ENCODE measurements around the gene MCOLN2. TPM values are rescaled to one million over a fixed set of nuclear protein-coding genes. Genes with fewer than 3 reads are reported as not detected.
A peak's percentile ranks its signal among the peaks of the same experiment; 100 is the strongest.
"Not testable (repeated sequence)": the region's sequence is repeated elsewhere in the genome, so short reads cannot be mapped to it uniquely, and the experiment has no call there.

Gene MCOLN2
- total and polyA plus RNA-seq, 2 experiments from 2014 or later = 0.31 TPM; not detected in 1

GRCh38 chr1:85024736-85025135 lies 27.8 kb upstream of the MCOLN2 start:
- H3K4me1 ChIP-seq (ENCODE audit: insufficient read depth) = no peaks in the 10 kb centered on the region
- no peak overlapping the region for H3K9ac ChIP-seq
- no peaks in the 10 kb centered on the region for H3K27me3 ChIP-seq (replicated peaks; ENCODE audit: insufficient read depth)
- H3F3A ChIP-seq (ENCODE audit: insufficient read depth) = no peaks in the 10 kb centered on the region
- no peaks in the 10 kb centered on the region for H3K79me2 ChIP-seq (ENCODE audit: insufficient read depth)
- no peak overlapping the region for H3K4me3 ChIP-seq
- no peaks in the 10 kb centered on the region for H3K36me3 ChIP-seq (ENCODE audit: low read depth)
- in situ Hi-C loops (cut with MboI) = no loop called here
- H2AFZ ChIP-seq = no peak overlapping the region
- WGBS, 2 experiments (ENCODE audit: low coverage in 1 of 2, low lambda C conversion rate in 2 of 2, missing lambda C conversion rate in 2 of 2) = 83 to 89% methylated on average over 3 of the region's 3 CpGs
- H3K9me2 ChIP-seq (ENCODE audit: insufficient read depth) = no peaks in the 10 kb centered on the region
- H4K20me1 ChIP-seq (ENCODE audit: insufficient read depth) = no peaks in the 10 kb centered on the region
- H3K27ac ChIP-seq = no peak overlapping the region
- DNase-seq = no peak
- TF ChIP-seq EZH2 (IDR thresholded peaks at IDR 0.05; ENCODE audit: insufficient read depth, poor library complexity, severe bottlenecking) (no peak), EZH2phosphoT487 (IDR thresholded peaks at IDR 0.05; ENCODE audit: insufficient read depth, low read depth) (no peak)
- H3K4me2 ChIP-seq (ENCODE audit: unreplicated experiment) = no peak overlapping the region
- H3K9me3 ChIP-seq (ENCODE audit: low read depth) = no peaks in the 10 kb centered on the region

GRCh38 chr1:85022700-85023099 lies 25.8 kb upstream of the MCOLN2 start:
- H3K9me2 ChIP-seq (ENCODE audit: insufficient read depth) = no peaks in the 10 kb centered on the region
- no peaks in the 10 kb centered on the region for H4K20me1 ChIP-seq (ENCODE audit: insufficient read depth)
- no peak overlapping the region for H3K4me2 ChIP-seq (ENCODE audit: unreplicated experiment)
- no peak for DNase-seq
- TF ChIP-seq EZH2 (IDR thresholded peaks at IDR 0.05; ENCODE audit: insufficient read depth, poor library complexity, severe bottlenecking) = no peak
- TF ChIP-seq EZH2phosphoT487 (IDR thresholded peaks at IDR 0.05; ENCODE audit: insufficient read depth, low read depth) = no peak
- H3K4me1 ChIP-seq (ENCODE audit: insufficient read depth) = no peaks in the 10 kb centered on the region
- H3K36me3 ChIP-seq (ENCODE audit: low read depth) = no peaks in the 10 kb centered on the region
- no peaks in the 10 kb centered on the region for H3K79me2 ChIP-seq (ENCODE audit: insufficient read depth)
- no peak overlapping the region for H2AFZ ChIP-seq
- no peak overlapping the region for H3K4me3 ChIP-seq
- no peak overlapping the region for H3K27ac ChIP-seq
- no peaks in the 10 kb centered on the region for H3K27me3 ChIP-seq (replicated peaks; ENCODE audit: insufficient read depth)
- H3K9ac ChIP-seq = no peak overlapping the region
- in situ Hi-C loops (cut with MboI) = no loop called here
- no peaks in the 10 kb centered on the region for H3F3A ChIP-seq (ENCODE audit: insufficient read depth)
- H3K9me3 ChIP-seq (ENCODE audit: low read depth) = no peaks in the 10 kb centered on the region

- Histone ChIP-seq H3F3A (ENCODE audit: insufficient read depth) (no peaks in the 10 kb centered on the region), H3K27ac (no peak overlapping the region), H3K4me1 (ENCODE audit: insufficient read depth) (no peaks in the 10 kb centered on the region), H3K4me2 (ENCODE audit: unreplicated experiment) (no peak overlapping the region), H3K9ac (no peak overlapping the region), H2AFZ (peak overlapping the region; percentile 12; the same call in 1 of the 2 replicates), H4K20me1 (ENCODE audit: insufficient read depth) (no peaks in the 10 kb centered on the region), H3K9me3 (ENCODE audit: low read depth) (no peaks in the 10 kb centered on the region), H3K79me2 (ENCODE audit: insufficient read depth) (no peaks in the 10 kb centered on the region), H3K9me2 (ENCODE audit: insufficient read depth) (no peaks in the 10 kb centered on the region), H3K4me3 (no peak overlapping the region), H3K27me3 (replicated peaks; ENCODE audit: insufficient read depth) (no peaks in the 10 kb centered on the region), H3K36me3 (ENCODE audit: low read depth) (no peaks in the 10 kb centered on the region)
- no peak for TF ChIP-seq EZH2phosphoT487 (IDR thresholded peaks at IDR 0.05; ENCODE audit: insufficient read depth, low read depth)
- 5 to 6% methylated on average over 4 of the region's 4 CpGs for WGBS, 2 experiments (ENCODE audit: low coverage in 1 of 2, low lambda C conversion rate in 2 of 2, missing lambda C conversion rate in 2 of 2)
- peak; percentile 79 for DNase-seq
- in situ Hi-C loops (cut with MboI) = no loop called here
Observed at GRCh38 chr1:85019994-85020393, 23.1 kb upstream of the MCOLN2 start.

- TF ChIP-seq EZH2phosphoT487 (IDR thresholded peaks at IDR 0.05; ENCODE audit: insufficient read depth, low read depth) (no peak), EZH2 (IDR thresholded peaks at IDR 0.05; ENCODE audit: insufficient read depth, poor library complexity, severe bottlenecking) (no peak)
- Histone ChIP-seq H2AFZ (no peak overlapping the region), H3K27me3 (replicated peaks; ENCODE audit: insufficient read depth) (no peaks in the 10 kb centered on the region), H3K9ac (no peak overlapping the region), H3K36me3 (ENCODE audit: low read depth) (no peaks in the 10 kb centered on the region), H4K20me1 (ENCODE audit: insufficient read depth) (no peaks in the 10 kb centered on the region), H3K27ac (no peak overlapping the region), H3K4me2 (ENCODE audit: unreplicated experiment) (no peak overlapping the region), H3F3A (ENCODE audit: insufficient read depth) (no peaks in the 10 kb centered on the region), H3K9me2 (ENCODE audit: insufficient read depth) (no peaks in the 10 kb centered on the region), H3K9me3 (ENCODE audit: low read depth) (no peaks in the 10 kb centered on the region), H3K4me1 (ENCODE audit: insufficient read depth) (no peaks in the 10 kb centered on the region), H3K79me2 (ENCODE audit: insufficient read depth) (no peaks in the 10 kb centered on the region), H3K4me3 (no peak overlapping the region)
- 38 to 75% methylated on average over 1 of the region's 1 CpG for WGBS, 2 experiments (ENCODE audit: low coverage in 1 of 2, low lambda C conversion rate in 2 of 2, missing lambda C conversion rate in 2 of 2)
- in situ Hi-C loops (cut with MboI) = no loop called here
- no peak for DNase-seq
Observed at GRCh38 chr1:85015826-85016225, 18.9 kb upstream of the MCOLN2 start.

GRCh38 chr1:85005641-85006040 lies 8.7 kb upstream of the MCOLN2 start:
- H3K27ac ChIP-seq; in situ Hi-C loops (cut with MboI); H3K4me2 ChIP-seq (ENCODE audit: unreplicated experiment); H3K4me3 ChIP-seq; H3K36me3 ChIP-seq (ENCODE audit: low read depth); DNase-seq; H2AFZ ChIP-seq; H3K9me2 ChIP-seq (ENCODE audit: insufficient read depth); H3F3A ChIP-seq (ENCODE audit: insufficient read depth); H3K9ac ChIP-seq; H4K20me1 ChIP-seq (ENCODE audit: insufficient read depth); H3K9me3 ChIP-seq (ENCODE audit: low read depth); H3K79me2 ChIP-seq (ENCODE audit: insufficient read depth); H3K4me1 ChIP-seq (ENCODE audit: insufficient read depth): not testable (repeated sequence)
- WGBS, 2 experiments (ENCODE audit: low coverage in 1 of 2, low lambda C conversion rate in 2 of 2, missing lambda C conversion rate in 2 of 2) = 32 to 36% methylated on average over 1 of the region's 1 CpG
- H3K27me3 ChIP-seq (replicated peaks; ENCODE audit: insufficient read depth) = peaks cover 28% of the 10 kb centered on the region
